ENCODE measurements around the gene INSR.

DNA sequence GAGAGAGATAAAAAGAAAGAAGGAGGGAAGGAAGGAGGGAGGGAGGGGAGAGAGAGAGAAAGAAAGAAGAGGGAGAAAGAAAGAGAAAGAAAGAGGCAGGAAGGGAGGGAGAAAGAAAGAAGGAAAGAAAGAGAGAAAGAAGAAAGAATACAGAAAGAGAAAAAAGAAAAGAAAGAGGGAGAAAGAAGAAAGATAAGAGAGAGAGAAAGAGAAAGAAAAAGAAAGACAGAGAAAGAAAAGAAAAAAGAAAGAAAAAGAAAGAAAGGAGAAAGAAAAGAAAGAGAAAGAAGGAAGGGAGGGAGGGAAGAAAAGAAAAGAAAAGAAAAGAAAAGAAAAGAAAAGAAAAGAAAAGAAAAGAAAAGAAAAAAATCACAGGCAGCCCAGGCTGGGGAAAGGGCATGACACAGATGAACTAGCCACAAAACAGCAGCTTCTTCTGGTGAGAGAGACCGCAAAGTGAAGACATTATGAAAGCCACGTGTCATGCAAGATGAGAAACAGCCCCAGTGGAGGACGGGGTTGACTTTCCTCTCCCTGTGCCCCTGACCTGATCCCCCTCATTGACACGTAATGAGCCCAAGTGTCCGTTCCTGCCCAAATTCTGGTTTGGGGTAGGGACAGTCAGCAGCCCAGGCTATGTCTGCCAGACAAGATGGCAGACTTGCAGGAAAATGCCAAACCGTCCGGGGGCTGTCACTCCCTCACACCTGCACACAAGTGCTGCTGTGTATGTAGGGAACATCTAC lies 102.1 kb downstream of the INSR start:
- TF ChIP-seq, protein P1, sequence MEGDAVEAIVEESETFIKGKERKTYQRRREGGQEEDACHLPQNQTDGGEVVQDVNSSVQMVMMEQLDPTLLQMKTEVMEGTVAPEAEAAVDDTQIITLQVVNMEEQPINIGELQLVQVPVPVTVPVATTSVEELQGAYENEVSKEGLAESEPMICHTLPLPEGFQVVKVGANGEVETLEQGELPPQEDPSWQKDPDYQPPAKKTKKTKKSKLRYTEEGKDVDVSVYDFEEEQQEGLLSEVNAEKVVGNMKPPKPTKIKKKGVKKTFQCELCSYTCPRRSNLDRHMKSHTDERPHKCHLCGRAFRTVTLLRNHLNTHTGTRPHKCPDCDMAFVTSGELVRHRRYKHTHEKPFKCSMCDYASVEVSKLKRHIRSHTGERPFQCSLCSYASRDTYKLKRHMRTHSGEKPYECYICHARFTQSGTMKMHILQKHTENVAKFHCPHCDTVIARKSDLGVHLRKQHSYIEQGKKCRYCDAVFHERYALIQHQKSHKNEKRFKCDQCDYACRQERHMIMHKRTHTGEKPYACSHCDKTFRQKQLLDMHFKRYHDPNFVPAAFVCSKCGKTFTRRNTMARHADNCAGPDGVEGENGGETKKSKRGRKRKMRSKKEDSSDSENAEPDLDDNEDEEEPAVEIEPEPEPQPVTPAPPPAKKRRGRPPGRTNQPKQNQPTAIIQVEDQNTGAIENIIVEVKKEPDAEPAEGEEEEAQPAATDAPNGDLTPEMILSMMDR (IDR thresholded peaks at IDR 0.05) = no peak
- no peak for TF ChIP-seq EP300 (IDR thresholded peaks at IDR 0.05)
- no peak for TF ChIP-seq POLR2A (IDR thresholded peaks at IDR 0.05)
- TF ChIP-seq POLR2AphosphoS5 (IDR thresholded peaks at IDR 0.05) = no peak
